ENCODE data around the gene ZDHHC4.

Gene ZDHHC4

GRCh38 chr7:6530626-6531491, 46.4 kb upstream of the ZDHHC4 start:
- TF ChIP-seq EZH2 (optimal IDR thresholded peaks at IDR 0.05; ENCODE audit: low read depth, low read length): no peak
- TF ChIP-seq CTCF (IDR thresholded peaks at IDR 0.05; ENCODE audit: low read length): no peak
- TF ChIP-seq EZH2phosphoT487 (IDR thresholded peaks at IDR 0.05; ENCODE audit: low read length): no peak
- Histone ChIP-seq H3K36me3 (replicated peaks; ENCODE audit: insufficient read depth, low read length) (no peaks in the 10 kb centered on the region), H3K9me2 (replicated peaks; ENCODE audit: insufficient read depth, low read length) (no peaks in the 10 kb centered on the region), H3K4me3 (ENCODE audit: low read length) (peak overlapping the region; percentile 62), H3K27me3 (replicated peaks; ENCODE audit: insufficient read depth, low read length) (peaks cover 20% of the 10 kb centered on the region), H3K4me1 (ENCODE audit: low read length) (no peaks in the 10 kb centered on the region; the same call in 1 of the 2 replicates), H3K9me3 (replicated peaks; ENCODE audit: insufficient read depth, low read length) (no peaks in the 10 kb centered on the region), H3K4me2 (ENCODE audit: low read depth, low read length) (peak overlapping the region; percentile 48), H2AFZ (ENCODE audit: low read length) (peak overlapping the region; percentile 49; the same call in 1 of the 2 replicates), H3K79me2 (ENCODE audit: low read length) (no peaks in the 10 kb centered on the region), H3F3A (ENCODE audit: insufficient read depth, low read length) (no peaks in the 10 kb centered on the region), H4K20me1 (ENCODE audit: insufficient read depth, low read length) (no peaks in the 10 kb centered on the region), H3K27ac (ENCODE audit: low read length) (no peak overlapping the region), H3K9ac (ENCODE audit: low read length) (no peak overlapping the region)
- DNase-seq: peak; percentile 29

GRCh38 chr7:6531492-6532279, 45.6 kb upstream of the ZDHHC4 start:
- Histone ChIP-seq H3K27ac (ENCODE audit: low read length) (no peak overlapping the region), H3K27me3 (replicated peaks; ENCODE audit: insufficient read depth, low read length) (peaks cover 16% of the 10 kb centered on the region), H3K4me3 (ENCODE audit: low read length) (peak overlapping the region; percentile 62; the same call in 1 of the 2 replicates)

GRCh38 chr7:6532516-6532915, 44.7 kb upstream of the ZDHHC4 start:
- no peaks in the 10 kb centered on the region for H3K36me3 ChIP-seq (replicated peaks; ENCODE audit: insufficient read depth, low read length)
- peaks cover 8% of the 10 kb centered on the region for H3K27me3 ChIP-seq (replicated peaks; ENCODE audit: insufficient read depth, low read length)
- H2AFZ ChIP-seq (ENCODE audit: low read length): no peak overlapping the region
- no peak overlapping the region for H3K27ac ChIP-seq (ENCODE audit: low read length)
- no peak overlapping the region for H3K4me2 ChIP-seq (ENCODE audit: low read depth, low read length)
- no peak for DNase-seq
- H3K4me3 ChIP-seq (ENCODE audit: low read length): no peak overlapping the region
- no peak for TF ChIP-seq EZH2phosphoT487 (IDR thresholded peaks at IDR 0.05; ENCODE audit: low read length)
- TF ChIP-seq EZH2 (optimal IDR thresholded peaks at IDR 0.05; ENCODE audit: low read depth, low read length): no peak
- TF ChIP-seq CTCF (IDR thresholded peaks at IDR 0.05; ENCODE audit: low read length): no peak
- no peaks in the 10 kb centered on the region for H3F3A ChIP-seq (ENCODE audit: insufficient read depth, low read length)
- H3K4me1 ChIP-seq (ENCODE audit: low read length): no peaks in the 10 kb centered on the region; the same call in 1 of the 2 replicates
- H3K9ac ChIP-seq (ENCODE audit: low read length): no peak overlapping the region
- no peaks in the 10 kb centered on the region for H4K20me1 ChIP-seq (ENCODE audit: insufficient read depth, low read length)
- H3K9me2 ChIP-seq (replicated peaks; ENCODE audit: insufficient read depth, low read length): no peaks in the 10 kb centered on the region
- H3K79me2 ChIP-seq (ENCODE audit: low read length): no peaks in the 10 kb centered on the region
- H3K9me3 ChIP-seq (replicated peaks; ENCODE audit: insufficient read depth, low read length): no peaks in the 10 kb centered on the region

More at GRCh38 chr7:6531492-6532279, 45.6 kb upstream of the ZDHHC4 start:
- H3F3A ChIP-seq (ENCODE audit: insufficient read depth, low read length): no peaks in the 10 kb centered on the region
- no peaks in the 10 kb centered on the region for H4K20me1 ChIP-seq (ENCODE audit: insufficient read depth, low read length)
- H3K36me3 ChIP-seq (replicated peaks; ENCODE audit: insufficient read depth, low read length): no peaks in the 10 kb centered on the region
- peak overlapping the region; percentile 48 for H3K4me2 ChIP-seq (ENCODE audit: low read depth, low read length)
- no peaks in the 10 kb centered on the region for H3K79me2 ChIP-seq (ENCODE audit: low read length)
- DNase-seq: no peak
- TF ChIP-seq EZH2phosphoT487 (IDR thresholded peaks at IDR 0.05; ENCODE audit: low read length) (no peak), CTCF (IDR thresholded peaks at IDR 0.05; ENCODE audit: low read length) (no peak), EZH2 (optimal IDR thresholded peaks at IDR 0.05; ENCODE audit: low read depth, low read length) (no peak)
- H3K9ac ChIP-seq (ENCODE audit: low read length): no peak overlapping the region
- 0 out of 2 replicates have a peak overlapping the region, but pooled peaks have one; percentile 49 for H2AFZ ChIP-seq (ENCODE audit: low read length)
- no peaks in the 10 kb centered on the region for H3K9me2 ChIP-seq (replicated peaks; ENCODE audit: insufficient read depth, low read length)
- H3K9me3 ChIP-seq (replicated peaks; ENCODE audit: insufficient read depth, low read length): no peaks in the 10 kb centered on the region
- no peaks in the 10 kb centered on the region; the same call in 1 of the 2 replicates for H3K4me1 ChIP-seq (ENCODE audit: low read length)
